GM19455 (cell line): ENCODE data around the gene ZNF486.
"Not testable (repeated sequence)": the region's sequence is repeated elsewhere in the genome, so short reads cannot be mapped to it uniquely, and the experiment has no call there.

Experiments used
- ATAC-seq: cut with Tn5 transposase; IDR thresholded peaks from one replicate; pipeline ENCODE4 v1.9.1; 2021; ENCODE audit not compliant: unreplicated experiment

Gene ZNF486

GRCh38 chr19:20167020-20167644 is at the start of gene ZNF486:
TSS of gene ZNF486 (plus strand) at chr19:20167214. CDS start at chr19:20167331, 117 bp downstream.
- ATAC-seq, result peak; percentile 80

DNA sequence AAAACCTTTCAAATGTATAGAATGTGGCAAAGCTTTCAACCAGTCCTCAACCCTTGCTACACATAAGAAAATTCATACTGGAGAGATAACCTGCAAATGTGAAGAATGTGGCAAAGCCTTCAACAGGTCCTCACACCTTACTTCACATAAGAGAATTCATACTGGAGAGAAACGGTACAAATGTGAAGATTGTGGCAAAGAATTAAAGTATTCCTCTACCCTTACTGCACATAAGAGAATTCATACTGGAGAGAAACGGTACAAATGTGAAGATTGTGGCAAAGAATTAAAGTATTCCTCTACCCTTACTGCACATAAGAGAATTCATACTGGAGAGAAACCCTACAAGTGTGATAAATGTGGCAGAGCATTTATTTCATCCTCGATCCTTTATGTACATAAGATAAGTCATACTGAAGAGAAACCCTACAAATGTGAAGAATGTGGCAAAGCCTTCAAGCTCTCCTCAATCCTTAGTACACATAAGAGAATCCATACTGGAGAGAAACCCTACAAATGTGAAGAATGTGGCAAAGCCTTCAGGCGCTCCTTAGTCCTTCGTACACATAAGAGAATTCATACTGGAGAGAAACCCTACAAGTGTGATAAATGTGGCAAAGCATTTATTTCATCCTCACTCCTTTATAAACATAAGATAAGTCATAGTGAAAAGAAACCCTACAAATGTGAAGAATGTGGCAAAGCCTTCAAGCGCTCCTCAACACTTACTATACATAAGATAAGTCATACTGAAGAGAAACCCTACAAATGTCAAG is 48.8 kb upstream of the ZNF486 start:
- not testable (repeated sequence) for ATAC-seq

GRCh38 chr19:20124879-20125278 is 42.1 kb upstream of the ZNF486 start:
- no peak for ATAC-seq

- ATAC-seq, result not testable (repeated sequence)
Measured at GRCh38 chr19:20132933-20133332, 34.1 kb upstream of the ZNF486 start.

DNA sequence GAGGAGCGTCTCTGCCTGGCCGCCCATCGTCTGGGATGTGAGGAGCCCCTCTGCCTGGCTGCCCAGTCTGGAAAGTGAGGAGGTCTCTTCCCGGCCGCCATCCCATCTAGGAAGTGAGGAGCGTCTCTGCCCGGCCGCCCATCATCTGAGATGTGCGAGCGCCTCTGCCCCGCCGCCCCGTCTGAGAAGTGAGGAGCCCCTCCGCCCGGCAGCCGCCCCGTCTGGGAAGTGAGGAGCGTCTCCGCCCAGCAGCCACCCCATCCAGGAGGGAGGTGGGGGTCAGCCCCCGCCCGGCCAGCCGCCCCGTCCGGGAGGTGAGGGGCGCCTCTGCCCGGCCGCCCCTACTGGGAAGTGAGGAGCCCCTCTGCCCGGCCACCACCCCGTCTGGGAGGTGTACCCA is 29.3 kb upstream of the ZNF486 start:
- not testable (repeated sequence) for ATAC-seq

DNA sequence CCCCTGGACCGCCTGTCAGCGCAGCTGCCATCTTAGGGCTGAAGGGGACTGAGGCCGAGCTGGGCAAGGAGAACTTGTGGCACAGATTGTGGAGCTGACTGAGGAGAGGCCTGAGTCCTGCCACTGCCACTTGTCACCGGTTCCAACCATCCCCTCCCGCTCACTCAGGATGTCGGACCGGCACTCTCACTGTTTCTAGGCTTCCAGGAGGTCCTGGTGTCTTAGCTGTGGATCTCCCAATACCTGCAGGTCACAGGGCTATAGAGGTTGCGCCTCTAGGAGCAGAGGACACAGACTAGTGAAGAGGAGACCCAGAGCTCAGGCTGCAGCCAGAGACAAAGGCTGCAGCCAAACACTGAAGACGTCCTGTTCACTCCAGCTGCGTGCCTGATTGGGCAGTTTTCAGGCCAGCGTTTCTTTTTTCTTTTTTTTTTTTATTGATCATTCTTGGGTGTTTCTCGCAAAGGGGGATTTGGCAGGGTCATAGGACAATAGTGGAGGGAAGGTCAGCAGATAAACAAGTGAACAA is 15.3 kb upstream of the ZNF486 start:
- ATAC-seq, result no peak

- ATAC-seq, result not testable (repeated sequence)
Measured at GRCh38 chr19:20152506-20152905, 14.5 kb upstream of the ZNF486 start.

GRCh38 chr19:20153281-20153680 is 13.7 kb upstream of the ZNF486 start:
- no peak for ATAC-seq

DNA sequence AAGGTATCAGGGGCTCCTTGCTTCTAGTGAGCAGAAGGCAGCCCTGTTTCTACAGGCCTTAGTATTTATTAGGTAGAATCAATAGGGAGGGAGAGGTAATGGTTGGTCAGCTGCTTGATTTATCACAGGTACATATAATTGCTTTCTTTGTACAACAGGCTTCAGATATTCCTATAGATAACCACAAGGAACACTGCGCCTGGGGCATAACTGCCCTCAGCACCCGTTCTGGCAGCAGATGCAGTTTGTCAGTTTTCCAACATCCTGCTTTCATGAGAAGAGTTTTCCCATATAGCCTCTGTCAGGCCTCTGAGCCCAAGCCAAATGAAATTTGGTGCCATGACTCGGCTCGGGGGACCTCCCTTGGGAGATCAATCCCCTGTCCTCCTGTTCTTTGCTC is 12.4 kb upstream of the ZNF486 start:
- no peak for ATAC-seq

DNA sequence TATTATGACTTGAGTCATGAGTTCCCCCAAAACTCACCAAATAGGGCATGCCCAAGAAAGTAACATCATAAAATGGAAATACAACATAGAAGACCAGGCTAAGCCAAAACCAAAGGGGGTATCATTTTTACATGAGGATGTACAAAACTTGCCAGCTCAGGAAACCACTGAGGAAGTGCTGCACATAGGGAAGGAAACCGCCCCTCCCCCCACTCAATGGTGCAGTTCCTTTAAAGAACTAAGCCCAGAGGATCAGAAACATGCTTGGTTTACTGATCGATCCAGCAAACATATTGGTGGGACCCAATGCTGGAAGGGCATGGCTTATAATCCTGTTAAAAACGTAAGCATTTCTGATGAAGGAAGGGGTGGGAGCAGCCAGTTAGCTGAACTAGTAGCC is 4.2 kb upstream of the ZNF486 start:
- no peak for ATAC-seq

DNA sequence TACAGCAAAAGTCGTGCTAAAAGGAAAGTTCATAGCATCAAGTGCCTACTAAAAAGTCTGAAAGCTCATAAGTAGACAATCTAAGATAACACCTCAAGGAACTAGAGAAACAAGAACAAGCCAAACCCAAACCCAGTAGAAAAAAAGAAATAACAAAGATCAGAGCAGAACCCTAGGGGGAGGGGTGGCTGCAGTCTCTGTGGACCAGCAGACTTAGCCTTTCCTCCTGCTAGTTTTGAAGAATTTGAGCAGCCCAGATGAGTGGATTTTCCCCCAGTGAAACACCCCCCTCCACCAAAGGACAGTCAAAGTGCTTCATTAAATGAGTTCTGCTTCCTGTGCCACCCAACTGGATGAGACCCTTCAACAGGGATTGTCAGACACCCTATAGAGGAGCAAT is 2.6 kb upstream of the ZNF486 start:
- ATAC-seq, result no peak

- no peak for ATAC-seq
Measured at GRCh38 chr19:20165971-20166592, 932 bp upstream of the ZNF486 start.

DNA sequence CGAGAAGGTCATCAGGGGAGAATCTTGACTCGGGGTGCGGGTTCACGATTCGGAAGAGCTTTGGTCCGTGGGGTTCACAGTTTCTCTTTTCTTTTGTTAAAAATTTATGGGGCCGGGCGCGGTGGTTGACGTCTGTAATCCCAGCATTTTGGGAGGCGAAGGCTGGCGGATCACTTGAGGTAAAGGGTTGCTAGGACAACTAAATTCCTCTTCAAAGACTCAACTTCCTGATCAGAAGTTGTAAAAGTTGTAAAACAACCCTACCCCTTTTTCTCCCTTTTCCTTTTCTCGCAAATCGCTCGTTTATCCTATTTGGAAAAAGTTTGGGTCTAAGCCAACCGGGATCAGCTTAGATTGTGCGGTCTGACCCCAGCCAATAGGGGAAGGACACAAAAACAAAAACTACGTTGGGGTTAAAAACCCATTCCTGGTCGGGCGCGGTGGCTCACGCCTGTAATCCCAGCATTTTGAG is 673 bp downstream of the ZNF486 start:
- no peak for ATAC-seq

GRCh38 chr19:20171285-20171684 is 4.3 kb downstream of the ZNF486 start:
- ATAC-seq, result no peak

GRCh38 chr19:20175848-20176247 is 8.8 kb downstream of the ZNF486 start:
- ATAC-seq, result not testable (repeated sequence)

DNA sequence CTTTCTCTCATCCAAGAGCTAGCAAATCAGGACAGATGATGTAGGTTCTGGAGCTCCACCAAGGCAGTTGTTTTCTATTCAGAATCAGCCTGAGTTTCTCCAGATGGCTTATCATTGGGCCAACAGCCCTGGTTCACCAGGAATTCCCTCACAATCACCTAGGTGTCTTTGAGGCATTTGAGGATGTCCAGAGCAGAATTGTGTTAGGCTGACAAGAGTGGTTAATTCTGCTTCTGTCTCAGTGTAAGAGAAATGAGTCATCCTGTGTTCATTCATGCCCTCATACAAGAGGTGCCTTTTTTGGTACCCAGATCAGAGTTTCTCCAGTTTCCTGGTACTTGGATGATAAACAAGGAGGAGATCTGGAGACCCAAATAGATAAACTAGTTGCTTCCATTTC is 12.9 kb downstream of the ZNF486 start:
- ATAC-seq, result not testable (repeated sequence)

- no peak for ATAC-seq
Measured at GRCh38 chr19:20182222-20182785, 15.3 kb downstream of the ZNF486 start.

DNA sequence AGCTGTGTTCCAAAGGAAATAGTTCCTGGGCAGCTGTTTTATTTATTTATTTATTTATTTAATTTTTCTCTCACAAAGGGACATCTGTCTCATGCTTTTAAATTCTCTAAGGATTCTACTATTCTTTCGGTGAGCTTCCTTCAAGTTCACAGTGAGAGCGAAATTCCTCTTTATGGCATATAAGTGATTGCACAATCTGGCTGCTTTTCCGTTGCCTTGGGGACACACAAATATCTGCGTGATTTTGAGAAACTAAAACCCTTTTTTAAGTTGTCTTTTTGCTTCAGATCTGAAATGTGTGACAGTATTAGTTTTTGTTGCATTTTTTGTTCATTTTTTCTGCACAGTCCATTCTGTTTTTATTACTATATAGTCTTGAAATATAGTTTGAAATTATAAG is 19.2 kb downstream of the ZNF486 start:
- ATAC-seq, result no peak

GRCh38 chr19:20197747-20198146 is 30.7 kb downstream of the ZNF486 start:
- no peak for ATAC-seq

- ATAC-seq, result no peak
Measured at GRCh38 chr19:20209051-20209450, 42.0 kb downstream of the ZNF486 start.

- ATAC-seq, result not testable (repeated sequence)
Measured at GRCh38 chr19:20214366-20214765, 47.4 kb downstream of the ZNF486 start.
